GM21619 (cell line): Measurements from ENCODE around the gene UBE2C.

ENCODE experiments used
- ATAC-seq: cut with Tn5 transposase; IDR thresholded peaks from one replicate; pipeline ENCODE4 v1.9.1; 2021; ENCODE audit not compliant: unreplicated experiment

The UBE2C gene

DNA sequence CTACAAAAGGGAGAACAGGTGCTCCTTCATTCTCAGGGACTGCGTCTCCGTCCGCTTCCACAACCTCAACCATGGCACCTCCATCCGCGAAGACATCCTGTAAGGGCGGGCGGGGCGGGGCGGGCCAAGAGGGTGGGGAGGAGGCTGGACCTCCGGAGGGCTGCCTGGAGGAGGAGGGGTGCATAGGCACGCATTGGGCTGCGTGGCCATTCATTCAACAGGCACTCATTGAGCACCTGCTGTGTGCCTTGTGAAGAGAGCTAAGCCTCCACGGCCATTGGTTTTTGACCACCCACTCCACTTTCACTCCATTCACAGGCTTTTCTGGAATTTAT, 45.4 kb downstream of the UBE2C start:
- peak; percentile 21 for ATAC-seq

DNA sequence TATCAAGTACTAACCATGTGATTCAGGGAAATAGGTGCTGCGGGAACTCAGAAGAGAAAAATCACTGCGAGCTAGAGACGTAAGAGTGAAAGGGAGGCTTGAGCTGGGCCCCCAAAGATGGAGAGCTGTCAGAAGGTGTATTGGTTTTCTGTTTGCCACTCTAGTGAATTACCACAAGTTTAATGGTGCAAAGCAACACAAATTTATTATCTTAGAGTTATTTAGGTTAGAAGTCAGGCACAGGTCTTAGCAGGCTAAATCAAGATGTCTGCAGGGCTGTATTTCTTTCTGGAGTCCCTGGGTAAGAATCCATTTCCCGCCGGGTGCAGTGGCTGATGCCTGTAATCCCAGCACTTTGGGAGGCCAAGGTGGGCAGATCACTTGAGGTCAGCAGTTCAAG, 47.5 kb downstream of the UBE2C start:
- ATAC-seq = no peak

DNA sequence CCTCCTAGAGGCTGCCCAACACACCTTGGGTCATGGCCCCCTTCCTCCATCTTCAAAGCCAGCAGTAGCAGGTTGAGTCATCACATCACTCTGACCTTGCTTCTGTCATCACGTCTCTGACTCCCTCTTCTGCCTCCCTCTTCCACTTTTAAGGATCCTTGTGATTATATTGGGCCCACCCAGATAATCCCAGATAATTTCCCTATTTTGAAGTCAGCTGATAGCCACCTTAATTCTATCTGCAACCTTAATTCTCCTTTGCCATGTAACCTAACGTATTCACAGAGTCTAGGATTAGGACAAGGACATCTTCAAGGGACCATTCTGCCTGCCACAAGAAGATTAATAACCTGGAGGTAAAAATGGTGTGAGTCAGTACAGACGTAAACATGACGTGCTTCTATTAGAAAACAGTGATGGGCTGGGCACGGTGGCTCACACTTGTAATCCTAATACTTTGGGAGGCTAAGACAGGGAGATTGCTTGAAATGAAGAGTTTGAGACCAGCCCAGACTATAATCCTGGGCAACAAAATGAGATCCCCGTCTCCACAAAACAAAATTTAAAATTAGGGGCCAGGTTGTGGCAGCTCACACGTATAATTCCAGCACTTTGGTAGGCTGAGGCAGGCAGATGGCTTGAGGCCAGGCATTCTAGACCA, 48.2 kb downstream of the UBE2C start:
- ATAC-seq = no peak

DNA sequence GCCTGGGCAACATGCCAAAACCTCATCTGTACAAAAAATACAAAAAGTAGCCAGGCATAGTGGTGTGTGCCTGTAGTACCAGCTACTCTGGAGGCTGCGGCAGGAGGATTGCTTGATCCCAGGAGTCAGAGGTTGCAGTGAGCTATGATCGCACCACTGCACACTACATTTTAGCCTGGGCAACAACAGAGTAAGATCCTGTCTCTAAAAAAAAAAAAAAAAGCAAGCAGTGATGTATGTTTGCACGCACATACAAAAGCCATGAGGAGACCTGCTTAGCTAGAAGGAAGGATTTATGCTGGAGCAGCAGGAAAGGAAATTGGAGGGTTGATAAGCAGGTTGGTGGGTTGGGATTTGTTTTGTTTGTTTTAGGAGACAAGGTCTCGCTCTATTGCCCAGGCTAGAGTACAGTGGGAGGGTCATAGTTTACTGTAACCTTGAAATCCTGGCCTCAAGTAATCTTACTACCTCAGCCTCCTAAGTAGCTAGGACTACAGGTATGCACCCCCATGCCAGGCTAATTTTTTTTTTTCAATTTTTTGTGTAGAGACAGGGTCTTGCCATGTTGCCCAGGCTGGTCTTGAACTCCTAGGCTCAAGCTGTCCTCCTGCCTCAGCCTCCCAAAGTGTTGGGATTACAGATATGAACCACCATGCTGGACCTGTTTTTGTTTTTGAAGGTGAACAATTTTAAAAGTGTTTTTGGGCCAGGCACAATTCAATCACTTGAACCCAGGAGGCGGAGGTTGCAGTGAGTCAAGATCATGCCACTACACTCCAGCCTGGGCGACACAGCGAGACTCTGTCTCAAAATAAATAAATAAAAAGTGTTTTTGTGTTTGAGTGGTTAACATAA, 49.0 kb downstream of the UBE2C start:
- no peak for ATAC-seq

DNA sequence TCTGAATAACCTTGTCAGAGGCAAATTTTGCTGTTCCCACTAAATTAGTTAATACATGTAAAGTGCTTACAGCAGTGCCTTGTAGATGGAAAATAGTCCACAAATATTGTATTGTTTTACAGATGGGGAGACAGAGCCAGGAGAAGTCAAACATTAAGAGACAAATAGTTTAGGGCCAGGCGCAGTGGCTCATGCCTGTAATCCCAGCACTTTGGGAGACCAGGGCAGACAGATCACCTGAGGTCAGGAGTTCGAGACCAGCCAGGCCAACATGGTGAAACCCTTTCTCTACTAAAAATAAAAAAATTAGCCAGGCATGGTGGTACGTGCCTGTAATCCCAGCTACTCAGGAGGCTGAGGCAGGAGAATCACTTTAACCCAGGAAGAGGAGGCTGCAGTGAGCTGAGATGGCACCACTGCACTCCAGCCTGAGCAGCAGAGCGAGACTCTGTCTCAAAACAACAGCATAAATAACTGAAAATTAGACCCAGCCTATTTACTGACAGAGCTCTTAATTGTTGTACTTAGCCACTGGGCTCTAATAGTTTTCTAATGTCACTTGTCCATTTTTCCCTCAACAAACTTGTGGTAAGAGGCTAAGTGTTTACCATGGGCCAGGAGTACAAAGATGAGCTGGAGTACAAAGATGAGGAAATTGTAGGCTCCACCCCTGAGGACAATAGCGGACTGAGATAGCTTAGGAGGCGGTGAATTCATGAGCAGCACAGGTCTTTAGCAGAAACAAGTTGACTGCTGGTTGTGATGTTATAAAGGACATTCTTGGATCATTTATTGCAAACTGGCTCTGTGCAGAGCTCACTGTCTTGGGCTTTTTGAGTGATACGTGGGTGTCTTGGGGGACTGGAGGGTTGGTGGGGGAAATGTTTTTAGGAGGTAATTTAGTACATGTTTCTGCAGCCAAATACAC, 51.4 kb downstream of the UBE2C start:
- ATAC-seq = no peak

DNA sequence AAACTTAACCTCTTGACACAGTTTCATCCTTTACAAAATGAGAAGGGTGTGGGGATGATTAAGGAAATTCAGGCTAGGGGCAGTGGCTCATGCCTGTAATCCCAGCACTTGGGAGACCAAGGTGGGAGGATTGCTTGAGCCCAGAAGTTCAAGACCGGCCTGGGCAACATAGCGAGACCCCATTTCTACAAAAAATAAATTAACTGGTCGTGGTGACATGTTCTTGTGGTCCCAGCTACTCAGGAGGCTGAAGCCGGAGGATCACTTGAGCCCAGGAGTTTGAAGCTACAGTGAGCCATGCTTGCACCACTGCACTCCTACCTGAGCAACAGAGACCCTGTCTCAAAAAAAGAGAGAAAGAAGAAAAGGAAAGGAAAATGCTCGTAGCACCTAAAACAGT, 54.0 kb downstream of the UBE2C start:
- ATAC-seq = no peak
